Right renal cortex interstitium (tissue), 3 donors: ENCODE measurements around the gene LHX4. TPM values are rescaled to one million over a fixed set of nuclear protein-coding genes. Genes with fewer than 3 reads are reported as not detected.

Experiments used
- DNase-seq, 3 donors: peaks; one replicate each; pipeline ENCODE4 v3.0.0-alpha.2; 2013; ENCODE audit warnings: low read depth in 3 of 3, low spot score in 2 of 3
- polyA plus RNA-seq, 3 donors: library from polyadenylated mRNA; unstranded; fragments of 120-200 nt; gene quantifications; one replicate each; pipeline ENCODE4 v1.2.1, GENCODE V29; 2013; ENCODE audit not compliant: insufficient read length in 3 of 3

Gene LHX4
- polyA plus RNA-seq, 3 donors, result 1.0 to 1.5 (median 1.3) TPM

DNA sequence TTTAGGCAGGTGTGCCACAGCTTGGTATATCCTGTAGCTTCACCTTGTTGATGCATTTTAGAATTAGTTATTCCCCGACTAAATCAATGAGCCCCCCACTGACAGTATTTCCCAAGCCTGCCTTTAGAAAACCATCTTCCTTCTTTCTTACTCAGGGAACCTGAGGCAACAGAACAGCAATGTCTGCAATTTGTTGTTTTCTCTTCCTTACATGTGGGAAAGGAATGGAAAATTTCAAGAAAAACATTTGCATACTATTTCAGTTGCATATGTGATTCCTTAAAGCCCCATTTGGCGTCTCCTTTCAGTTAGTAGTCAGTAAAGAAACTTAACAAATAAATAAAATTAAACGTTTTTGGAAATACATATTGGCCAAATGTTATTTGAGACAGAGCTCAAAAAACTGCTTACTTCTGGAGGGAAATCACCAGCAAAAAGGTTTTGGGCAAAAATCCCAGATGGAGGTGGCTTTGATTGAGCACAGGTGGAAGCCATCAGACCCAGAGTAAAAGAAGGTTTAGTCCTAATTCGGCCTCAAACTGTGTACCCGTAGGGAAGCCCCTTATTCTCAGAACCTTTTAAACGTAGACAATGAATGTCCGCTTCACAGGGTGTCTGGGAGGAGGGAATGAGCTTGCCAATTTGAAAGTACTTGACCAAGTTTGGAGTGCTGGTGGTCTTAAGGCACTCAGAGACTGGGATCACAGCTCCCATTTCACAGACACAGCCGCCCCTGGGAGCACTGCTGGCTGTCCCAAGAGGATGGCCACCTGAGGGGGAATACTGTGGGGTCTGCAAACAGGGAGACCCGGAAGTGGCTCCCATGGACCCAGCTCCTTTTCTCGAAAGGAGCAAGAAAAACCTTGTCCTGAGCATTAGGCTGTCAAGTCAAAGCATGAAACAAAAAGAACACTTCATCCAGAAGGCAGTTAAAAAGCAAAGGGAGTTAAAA, 9.4 kb downstream of the LHX4 start:
- no peak for DNase-seq

DNA sequence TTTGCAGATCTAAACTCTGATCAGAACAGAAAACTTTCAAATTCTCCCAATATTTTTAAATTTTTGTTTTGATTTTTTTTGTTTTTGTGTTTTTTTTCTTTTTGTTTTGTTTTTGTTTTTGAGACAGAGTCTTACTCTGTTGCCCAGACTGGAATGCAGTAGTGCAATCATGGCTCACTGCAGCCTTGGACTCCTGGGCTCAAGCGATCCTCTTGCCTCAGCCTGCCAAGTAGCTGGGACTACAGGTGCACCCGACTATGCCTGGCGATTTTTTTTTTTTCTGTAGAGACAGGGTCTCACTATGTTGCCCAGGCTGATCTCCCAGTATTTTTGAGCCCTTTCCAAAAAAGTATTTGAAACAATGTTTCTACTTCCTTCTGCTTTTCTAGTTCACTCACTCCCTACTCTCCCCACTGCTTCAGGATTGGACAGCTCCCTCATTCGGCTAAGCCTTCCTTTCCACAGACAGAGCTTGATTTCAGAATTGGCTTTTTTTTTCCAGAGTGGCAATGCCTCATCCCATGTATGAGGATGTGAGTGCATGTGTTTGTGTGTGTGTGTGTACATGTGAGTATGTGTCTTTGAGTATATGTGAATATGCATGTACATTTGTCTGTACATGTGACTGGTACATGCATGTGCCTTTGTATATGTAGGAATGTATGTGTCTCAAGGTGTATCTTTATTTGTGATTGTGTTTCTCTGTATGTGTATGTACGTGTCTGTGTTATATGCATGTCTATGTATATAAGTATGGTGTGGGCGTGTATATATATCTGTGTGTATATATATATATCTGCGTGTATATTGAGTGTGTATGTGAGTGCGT, 11.9 kb downstream of the LHX4 start:
- DNase-seq, result no peak

DNA sequence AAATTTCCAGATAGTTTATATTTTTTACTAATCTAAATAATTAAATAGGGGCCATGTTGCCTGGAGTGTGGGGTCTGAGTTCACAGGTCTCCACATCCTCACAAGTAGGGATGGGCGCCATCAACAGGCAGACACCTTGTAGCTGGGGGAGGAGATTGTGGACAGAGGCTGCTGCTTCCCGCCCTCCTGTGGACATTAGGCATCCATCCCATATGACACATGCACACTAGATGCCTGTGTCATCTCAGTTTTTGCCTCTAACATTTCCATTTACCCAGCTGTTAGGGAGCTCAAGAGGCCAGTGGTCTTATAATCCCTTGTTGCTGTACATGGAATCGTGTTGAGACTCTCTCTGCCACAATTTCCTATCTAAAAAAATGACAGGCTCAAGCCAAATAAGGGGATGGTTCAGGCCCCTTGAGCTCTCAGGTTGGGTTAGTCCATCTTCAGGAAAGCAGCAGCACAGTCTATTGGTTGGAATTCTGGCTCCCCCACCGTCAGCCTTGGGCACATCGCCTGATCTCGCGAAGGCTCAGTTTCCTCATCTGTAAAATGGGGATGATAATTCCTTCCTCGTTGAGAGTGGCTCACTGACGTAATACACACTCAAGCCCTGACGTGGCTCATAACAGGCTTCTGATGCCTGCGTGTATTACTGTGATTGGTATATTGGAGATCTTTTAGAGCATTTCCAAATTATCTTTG, 13.6 kb downstream of the LHX4 start:
- DNase-seq, result no peak

DNA sequence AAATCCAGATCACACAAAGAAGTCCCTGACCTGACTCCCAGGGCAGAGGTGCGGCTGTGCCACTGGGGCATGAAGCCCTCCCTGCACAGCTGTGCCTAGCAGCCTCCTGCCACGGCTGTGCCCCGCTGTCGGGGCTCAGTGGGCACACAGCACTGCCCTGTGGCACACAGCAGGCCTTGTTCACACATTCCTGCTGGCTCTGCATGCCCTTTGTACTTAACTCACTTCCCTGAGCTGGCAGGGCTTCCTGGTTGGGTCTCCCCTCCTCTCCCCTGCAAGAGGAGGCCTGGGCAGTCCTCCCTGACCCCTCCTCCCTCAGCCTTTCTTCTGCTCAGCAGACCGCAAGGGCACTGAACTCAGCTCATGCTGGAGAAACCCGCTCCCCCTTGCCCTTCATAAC, 14.8 kb downstream of the LHX4 start:
- DNase-seq, result no peak

GRCh38 chr1:180246579-180246978, 16.5 kb downstream of the LHX4 start:
- no peak for DNase-seq

GRCh38 chr1:180247061-180247460, 17.0 kb downstream of the LHX4 start:
- DNase-seq, result no peak

DNA sequence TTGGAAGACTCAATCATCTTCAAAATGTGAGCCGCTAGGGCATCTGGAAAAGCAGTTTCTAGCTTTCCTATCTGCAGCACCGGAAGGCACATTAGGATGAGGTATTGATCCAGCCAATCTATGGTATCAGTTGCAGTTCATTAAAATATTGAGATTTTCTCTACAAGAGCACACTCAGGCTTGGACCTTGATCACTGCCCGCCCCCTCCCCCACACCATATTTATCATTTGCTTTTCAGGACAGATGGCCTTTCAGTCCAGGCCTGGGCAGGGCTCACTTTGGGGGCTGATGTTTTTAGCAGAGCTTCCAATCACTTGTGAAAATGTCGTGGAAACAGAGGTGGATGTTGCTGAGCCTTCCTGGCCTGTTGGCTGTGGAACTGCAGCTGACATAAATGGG, 17.5 kb downstream of the LHX4 start:
- no peak for DNase-seq

DNA sequence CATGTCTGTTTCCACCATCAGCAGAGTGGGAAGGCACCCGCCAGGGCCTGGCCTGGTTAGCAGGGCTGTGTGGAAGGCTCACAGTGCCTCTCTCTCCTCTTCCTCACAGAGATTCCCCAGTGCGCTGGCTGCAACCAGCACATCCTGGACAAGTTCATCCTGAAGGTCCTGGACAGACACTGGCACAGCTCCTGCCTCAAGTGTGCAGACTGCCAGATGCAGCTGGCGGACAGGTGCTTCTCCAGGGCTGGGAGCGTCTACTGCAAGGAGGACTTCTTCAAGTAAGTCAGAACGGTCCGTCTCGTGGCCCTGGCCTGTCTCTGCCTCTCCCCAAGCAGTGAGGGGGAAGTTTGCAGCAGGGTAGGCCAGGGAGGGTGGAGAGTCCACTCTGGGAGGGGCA, 18.1 kb downstream of the LHX4 start:
- DNase-seq, result no peak

- no peak for DNase-seq
Observed at GRCh38 chr1:180248731-180249681, 18.9 kb downstream of the LHX4 start.

DNA sequence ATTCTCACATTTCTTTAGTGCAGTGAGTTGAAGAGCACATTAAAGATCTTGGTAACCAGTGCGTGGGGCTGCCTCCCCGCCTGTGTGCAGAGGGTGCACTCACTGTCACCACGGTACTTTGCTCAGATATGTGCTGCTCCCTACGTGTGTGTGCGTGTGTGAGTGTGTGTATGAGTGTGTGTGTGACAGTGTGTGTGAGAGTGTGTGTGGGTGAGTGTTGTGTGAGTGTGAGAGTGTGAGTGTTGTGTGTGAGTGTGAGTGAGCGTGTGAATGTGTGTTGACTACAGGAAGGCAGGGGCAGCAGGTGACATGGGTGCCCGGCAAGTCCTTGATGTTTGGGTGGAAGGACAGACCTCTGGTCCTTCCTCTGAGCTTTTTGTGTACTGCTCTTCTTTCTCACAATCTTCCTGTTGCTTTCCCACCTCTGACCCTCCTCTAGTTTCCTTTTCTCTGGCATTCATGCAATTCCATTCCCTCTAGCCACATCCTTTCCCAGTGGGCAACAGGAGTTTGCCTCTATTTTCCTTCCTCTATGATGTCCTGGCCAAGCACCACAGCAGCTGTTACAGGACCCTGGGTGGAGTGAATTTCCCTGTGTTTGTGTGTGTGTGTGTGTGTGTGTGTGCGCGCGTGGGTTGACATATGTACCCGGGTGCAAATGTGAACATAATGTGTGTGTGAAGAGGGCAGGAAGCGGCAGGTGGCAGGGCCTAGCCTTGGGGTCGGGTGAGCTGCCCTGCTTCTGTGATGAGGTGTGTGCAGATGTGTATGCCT, 19.8 kb downstream of the LHX4 start:
- DNase-seq, result no peak

DNA sequence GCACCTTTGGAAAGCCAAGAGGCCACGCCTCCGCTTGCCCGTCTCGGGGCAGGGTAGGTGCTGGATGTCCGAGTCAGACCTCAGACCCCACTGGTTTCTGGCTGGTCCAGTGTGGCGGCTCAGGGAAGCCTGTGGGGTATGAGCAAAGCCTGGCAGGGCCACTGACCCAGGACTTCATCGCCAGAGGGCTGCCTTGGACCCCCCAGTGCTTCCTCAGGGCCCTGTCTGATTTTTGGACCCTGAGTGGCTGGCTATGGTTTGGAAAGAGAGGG, 20.4 kb downstream of the LHX4 start:
- no peak for DNase-seq

- DNase-seq, result no peak
Observed at GRCh38 chr1:180250883-180251509, 20.9 kb downstream of the LHX4 start.

DNA sequence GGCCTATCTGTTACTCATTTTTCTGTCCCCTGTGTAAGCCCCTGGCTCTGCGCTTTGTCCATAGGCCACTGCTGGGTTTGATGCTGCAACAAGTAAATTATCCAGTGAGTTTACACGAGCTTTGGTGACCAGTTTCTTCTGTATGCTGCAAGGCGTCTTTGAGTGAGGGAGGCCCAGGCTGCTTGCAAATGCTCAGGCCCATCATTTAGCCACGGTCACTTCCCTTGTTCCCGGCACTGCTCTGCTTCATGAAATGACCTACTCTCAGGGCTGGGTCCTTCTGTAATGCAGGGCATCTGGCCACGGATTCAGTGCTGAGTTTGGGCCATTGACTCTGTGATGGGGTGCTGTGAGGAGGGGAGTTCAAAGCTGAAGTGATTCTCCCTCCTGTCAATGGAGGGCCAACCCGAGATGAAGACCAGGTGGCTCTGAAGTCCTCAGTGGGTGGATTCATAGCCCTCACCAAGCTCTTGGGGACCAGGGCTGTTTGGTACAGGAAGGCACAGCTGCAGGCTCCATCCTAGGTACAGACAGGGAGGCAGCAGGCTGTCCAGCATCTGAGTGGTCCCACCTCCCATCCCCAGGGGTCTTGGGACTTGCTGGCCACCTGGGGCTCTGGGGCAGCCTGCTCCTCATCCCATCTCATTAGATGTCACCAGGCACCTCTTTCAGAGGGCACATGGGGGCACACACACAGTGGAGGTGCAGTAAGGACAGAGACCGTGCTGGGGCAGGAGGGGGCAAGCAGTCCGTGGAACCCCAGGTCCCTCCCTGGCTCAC, 21.7 kb downstream of the LHX4 start:
- DNase-seq, result no peak

GRCh38 chr1:180252638-180253536, 22.8 kb downstream of the LHX4 start:
- DNase-seq, result no peak

- DNase-seq, result no peak
Observed at GRCh38 chr1:180253585-180254495, 23.8 kb downstream of the LHX4 start.

- no peak for DNase-seq
Observed at GRCh38 chr1:180254496-180254819, 24.4 kb downstream of the LHX4 start.
